ENCODE data around the gene NAALADL2.
"Not testable (repeated sequence)": the region's sequence is repeated elsewhere in the genome, so short reads cannot be mapped to it uniquely, and the experiment has no call there.

NAALADL2 gene

DNA sequence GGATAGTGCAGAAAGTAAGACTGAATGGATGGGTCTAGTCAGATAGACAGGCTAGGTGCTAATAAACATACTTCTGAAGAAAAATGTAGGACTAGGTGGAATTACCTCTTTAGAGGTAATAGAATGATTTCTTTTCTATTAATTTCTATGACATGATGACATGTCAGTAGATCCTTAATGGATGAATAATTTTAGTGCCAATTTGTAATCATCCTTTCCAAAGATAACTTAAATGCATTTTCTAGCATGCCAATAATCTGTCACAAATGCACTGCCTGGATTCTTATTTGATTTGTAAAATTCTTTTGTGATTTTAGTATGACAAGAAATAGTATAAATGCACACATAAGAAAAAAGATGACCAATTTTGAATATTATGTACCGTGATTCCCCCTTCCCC lies 356.7 kb downstream of the NAALADL2 start:
- DNase-seq = no peak

GRCh38 chr3:175222356-175222755 lies 363.2 kb downstream of the NAALADL2 start:
- DNase-seq = no peak

GRCh38 chr3:175224051-175224450 lies 364.9 kb downstream of the NAALADL2 start:
- DNase-seq = no peak

- DNase-seq = no peak
Measured at GRCh38 chr3:175226444-175226843, 367.3 kb downstream of the NAALADL2 start.

DNA sequence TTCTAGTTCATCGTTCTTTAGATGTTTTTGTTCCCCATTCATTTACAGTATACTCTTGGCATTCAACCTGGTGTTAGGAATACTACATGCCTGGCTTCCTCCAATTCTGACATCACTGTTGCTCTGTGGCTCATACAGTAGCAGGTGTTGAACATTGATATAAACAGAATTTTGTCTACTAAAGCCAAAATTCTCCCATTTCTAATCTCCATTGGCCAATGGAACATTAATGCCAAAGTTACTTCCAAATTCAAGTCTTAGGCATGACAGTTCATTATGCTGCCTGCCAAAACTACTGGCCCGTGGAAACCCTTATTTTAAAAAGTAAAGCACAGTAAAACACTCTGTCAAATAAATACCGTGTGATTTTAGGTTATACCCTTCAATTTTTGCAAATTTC lies 368.0 kb downstream of the NAALADL2 start:
- no peak for DNase-seq

DNA sequence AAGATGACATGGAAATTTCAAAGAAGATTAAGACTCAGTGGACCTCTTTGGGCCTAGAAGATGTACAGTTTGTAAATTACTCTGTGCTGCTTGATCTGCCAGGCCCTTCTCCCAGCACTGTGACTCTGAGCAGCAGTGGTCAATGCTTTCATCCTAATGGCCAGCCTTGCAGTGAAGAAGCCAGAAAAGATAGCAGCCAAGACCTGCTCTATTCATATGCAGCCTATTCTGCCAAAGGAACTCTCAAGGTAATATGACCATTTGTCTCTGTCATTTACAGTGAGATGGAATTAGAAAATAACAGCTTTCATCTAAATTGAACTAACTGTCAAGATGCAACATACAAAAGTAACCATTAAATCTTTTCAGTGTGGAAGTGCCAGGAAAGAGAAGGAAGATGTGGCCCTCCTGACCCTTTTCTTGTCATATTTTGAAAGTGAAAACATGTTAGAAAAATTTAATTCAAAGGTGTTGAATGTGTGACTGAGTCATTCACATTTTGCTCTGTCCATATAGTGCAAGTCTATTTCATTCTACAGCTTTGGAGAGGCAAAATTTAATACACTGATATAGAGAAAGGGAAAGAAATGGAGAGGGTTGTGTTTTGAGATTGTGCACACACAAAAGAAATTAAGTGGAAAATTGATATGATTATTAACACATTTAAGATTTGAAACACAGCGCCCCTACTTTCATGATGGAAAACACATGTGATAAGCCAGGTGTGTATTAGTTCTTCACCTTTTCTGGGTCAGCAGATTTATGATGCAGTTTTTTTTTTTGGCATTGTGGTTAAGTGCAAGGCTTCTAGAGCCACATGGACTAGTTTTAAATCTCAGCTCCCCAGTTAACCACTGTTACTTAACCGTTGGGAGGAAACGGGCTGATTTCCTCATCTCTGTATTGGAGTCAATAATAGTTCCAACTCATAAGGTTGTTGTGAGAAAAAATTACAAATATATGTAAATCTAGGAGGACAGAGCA lies 375.1 kb downstream of the NAALADL2 start:
- DNase-seq = no peak

DNA sequence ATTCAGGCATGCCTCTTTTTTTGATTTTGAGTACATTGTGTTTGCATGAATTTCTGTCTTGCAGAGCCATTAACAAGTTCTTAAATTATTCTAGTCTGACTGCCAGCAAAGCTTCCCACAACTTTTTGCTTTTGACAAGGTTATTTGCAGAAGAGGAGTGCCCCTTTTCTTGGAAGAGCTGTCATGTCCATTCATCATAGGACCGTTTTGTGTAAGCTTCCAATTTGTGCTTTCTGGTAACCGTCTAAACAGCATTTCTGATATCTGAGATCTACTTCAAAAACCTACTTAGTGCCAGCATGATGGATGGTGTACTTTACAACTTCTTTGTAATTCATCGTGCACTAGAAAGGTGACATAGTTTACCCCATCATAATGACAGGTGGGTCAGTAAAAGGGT lies 379.7 kb downstream of the NAALADL2 start:
- no peak for DNase-seq

DNA sequence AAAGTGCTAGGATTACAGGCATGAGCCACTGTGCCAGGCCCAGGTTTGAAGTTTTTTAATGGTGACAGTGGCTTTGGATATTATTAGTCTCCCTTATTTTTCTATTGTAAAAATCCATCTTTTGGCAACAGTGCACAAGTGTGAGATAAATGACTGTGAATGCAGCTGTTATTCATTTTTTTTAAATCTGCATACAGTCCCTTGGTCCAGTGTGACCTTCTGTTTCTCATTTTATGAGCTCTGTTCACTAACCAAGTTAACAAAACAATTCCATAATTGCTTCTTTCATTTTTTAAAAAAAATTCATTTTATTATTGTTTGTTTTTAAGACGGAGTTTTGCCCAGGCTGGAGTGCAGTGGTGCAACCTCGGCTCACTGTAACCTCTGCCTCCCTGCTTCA lies 381.8 kb downstream of the NAALADL2 start:
- DNase-seq = no peak

DNA sequence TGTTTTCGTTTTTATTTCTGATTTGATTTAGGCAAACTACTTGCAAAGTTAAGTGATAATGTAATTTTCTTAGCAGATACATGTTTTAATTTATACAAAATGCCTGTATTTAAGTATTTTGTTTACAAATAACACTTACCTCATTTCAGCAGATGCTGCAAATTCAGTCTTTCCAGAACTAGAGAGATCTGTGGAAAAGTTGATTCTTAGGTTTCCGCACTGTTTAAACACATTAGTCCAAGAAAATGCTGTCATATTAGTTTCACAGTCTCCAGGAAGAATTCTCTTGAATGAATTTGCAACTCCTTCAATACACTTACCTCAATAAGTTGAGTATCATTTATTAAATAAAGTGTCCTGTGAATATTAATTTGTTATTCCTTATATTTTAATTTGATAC lies 383.1 kb downstream of the NAALADL2 start:
- DNase-seq = no peak

DNA sequence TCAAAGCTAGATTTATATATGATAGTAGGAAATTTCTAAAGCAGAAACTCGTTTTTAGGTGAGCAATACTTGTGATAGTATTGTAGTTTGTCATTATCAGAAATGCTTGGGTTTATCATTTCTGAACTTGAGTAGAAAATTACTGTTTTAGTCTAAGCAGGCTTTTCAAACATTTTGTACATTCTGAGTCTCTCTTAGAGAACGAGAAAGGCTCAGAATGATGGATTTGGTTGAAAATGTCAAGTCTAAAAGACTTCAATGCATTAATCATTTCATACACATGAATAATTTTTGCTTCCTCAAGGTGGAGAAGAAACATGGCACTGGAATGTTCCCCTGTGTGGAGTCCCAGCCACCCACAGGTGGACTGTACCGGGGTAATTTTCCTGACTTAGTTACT lies 387.1 kb downstream of the NAALADL2 start:
- DNase-seq = no peak

- DNase-seq = no peak
Measured at GRCh38 chr3:175246766-175247165, 387.6 kb downstream of the NAALADL2 start.

GRCh38 chr3:175247629-175248028 lies 388.5 kb downstream of the NAALADL2 start:
- no peak for DNase-seq

GRCh38 chr3:175248832-175249231 lies 389.7 kb downstream of the NAALADL2 start:
- no peak for DNase-seq

DNA sequence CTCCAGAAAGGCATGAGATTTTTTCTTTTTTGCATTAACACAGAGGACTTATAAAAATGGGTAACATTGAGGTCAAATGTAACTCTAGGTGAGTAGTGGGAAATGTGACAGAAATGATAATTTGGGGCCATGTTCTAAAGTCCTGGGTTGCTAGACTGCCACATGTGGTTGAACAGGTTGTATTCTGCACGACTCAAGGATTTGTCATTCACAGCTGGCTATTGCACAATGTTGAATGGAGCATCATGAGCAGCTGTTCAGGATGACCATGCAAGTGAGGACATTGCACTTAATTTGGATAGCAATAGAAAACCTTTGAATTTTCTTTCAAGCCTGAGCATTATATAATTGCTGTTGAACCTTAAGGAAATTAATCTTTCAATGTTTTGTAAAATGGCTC lies 396.6 kb downstream of the NAALADL2 start:
- DNase-seq = no peak

GRCh38 chr3:175257123-175257522 lies 398.0 kb downstream of the NAALADL2 start:
- no peak for DNase-seq

DNA sequence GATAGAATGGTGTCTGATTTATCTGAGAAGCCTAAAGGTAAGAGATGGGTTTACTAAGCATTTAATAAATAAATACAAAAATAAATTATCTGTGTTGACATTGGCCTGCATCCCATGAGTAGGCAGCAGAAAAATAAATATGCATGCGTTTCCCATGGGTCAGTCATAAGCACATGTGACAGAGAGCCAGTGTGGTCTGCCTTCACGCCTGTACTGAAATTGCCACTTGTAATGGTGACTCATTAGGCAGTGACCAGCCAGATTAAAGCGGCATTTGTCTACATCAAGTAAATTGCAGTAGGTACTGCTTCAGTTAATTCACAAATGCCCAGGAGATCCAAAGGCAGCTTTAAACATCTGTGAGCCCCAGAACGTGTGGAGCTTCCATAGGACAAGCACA lies 399.6 kb downstream of the NAALADL2 start:
- no peak for DNase-seq

DNA sequence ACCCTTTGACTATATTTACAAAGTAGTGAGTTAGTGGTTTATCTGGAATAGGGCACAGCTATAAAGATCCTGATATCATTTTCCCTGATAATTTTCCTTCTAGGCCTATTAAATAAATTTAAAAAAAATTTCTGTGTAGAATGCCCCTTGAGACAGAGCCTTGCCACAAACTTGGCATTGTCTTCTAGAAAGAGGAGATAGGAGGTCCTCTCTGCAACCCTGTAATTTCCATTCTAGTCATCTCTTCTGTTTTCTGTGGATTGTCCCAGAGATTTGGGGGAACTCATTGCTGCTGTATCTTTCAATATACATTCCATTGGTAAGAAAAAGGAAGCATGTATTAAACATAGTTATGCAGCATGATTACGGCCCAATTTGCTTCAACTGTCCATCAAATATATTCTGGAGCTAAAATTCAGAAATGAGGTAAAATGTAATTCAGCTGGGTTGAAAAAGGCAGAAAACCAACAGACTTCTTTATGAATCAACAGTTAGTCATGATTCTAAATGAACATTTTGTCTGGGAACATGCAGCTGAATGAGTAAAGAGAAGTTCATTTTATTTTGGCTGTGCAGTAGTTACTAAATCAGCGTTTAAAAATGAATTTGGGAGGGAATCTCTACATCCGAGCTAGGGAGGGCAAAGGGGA lies 401.1 kb downstream of the NAALADL2 start:
- no peak for DNase-seq

DNA sequence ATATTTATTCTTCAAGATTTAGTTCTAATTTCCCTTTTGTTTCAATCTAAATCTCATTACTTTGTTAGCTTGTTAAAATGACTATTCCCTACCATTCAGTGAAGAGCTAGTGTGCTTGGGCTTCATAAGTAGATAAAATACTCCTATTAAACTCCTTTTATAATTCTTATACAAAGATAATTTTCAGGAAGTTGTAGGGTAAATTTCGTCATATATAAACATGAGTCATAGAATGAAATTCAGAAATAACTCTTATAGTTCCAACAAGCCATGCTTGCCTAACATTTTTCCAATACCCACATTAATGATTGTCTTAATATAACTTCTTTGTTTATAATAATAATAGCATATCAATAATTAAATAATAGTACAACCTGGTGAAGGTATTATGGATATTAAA lies 407.3 kb downstream of the NAALADL2 start:
- DNase-seq = no peak

DNA sequence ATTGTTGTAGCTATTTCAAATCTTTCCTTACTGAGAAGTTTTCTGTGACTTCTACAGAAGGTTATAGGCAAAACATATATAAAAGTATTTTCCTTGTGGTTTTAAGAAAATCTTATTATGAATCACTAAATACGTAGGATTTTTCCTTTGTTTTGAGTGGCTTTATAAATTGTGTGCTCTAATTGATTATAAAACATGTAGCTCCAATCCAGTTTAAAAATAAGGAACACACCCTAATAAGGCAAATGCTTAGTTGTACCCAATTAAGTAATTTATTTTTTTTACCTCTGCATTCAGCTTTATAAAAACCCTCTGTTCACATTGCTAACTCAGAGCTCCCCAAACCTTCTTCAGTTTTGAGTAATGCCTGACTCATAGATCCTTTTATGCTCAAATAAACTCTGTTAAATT lies 408.0 kb downstream of the NAALADL2 start:
- no peak for DNase-seq

GRCh38 chr3:175267561-175267960 lies 408.4 kb downstream of the NAALADL2 start:
- DNase-seq = no peak

- DNase-seq = no peak
Measured at GRCh38 chr3:175269394-175269793, 410.3 kb downstream of the NAALADL2 start.

DNA sequence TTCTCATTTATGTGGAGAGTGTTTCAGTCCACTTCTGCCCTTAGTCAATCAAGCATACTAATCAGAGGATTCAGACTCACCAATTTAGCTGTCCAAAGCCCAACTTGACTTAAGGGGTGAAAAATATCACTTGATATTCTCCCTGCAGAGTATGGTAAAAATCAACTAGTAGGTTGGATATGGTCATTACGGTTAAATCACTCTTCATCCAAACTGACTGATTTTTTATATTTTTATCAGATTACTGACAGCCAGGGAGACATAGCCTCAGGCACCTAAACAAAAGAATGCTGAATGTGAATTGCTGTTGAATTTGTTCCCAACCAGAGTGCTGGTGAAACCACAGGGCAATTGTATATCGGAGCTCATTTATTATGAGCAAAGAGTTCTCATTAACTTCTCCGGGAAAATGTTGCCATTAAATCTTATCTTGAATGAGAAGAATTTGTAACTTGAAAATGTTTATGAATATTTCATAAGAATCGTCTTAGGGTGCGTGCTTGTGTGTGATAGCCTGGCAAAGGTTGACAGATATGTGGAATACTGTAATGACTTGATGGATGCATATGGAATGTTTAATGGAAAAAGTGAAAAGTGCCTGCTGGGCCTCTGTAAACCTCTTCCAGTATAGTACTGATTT lies 411.2 kb downstream of the NAALADL2 start:
- DNase-seq = no peak

GRCh38 chr3:175270866-175271265 lies 411.7 kb downstream of the NAALADL2 start:
- no peak for DNase-seq

DNA sequence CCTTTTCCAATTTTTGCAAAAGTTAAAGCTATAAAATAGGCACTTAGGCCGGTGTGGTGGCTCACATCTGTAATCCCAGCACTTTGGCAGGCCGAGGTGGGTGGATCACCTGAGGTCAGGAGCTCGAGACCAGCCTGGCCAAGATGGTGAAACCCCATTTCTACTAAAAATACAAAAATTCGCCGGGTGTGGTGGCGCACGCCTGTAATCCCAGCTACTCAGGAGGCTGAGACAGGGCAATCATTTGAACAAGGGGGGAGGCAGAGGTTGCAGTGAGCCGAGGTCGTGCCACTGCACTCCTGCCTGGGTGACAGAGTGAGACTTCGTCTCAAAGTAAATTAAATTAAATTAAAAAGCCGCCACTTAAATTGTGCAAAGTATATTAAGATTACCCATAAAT lies 412.3 kb downstream of the NAALADL2 start:
- DNase-seq = not testable (repeated sequence)

All from left hindlimb (tissue), 1 donor.